Measurements from ENCODE around the gene UNC119B. TPM values are rescaled to one million over a fixed set of nuclear protein-coding genes. Genes with fewer than 3 reads are reported as not detected.

Gene UNC119B
- total and polyA plus RNA-seq, 8 donors, result 6.6 to 18.9 (median 14.6) TPM

DNA sequence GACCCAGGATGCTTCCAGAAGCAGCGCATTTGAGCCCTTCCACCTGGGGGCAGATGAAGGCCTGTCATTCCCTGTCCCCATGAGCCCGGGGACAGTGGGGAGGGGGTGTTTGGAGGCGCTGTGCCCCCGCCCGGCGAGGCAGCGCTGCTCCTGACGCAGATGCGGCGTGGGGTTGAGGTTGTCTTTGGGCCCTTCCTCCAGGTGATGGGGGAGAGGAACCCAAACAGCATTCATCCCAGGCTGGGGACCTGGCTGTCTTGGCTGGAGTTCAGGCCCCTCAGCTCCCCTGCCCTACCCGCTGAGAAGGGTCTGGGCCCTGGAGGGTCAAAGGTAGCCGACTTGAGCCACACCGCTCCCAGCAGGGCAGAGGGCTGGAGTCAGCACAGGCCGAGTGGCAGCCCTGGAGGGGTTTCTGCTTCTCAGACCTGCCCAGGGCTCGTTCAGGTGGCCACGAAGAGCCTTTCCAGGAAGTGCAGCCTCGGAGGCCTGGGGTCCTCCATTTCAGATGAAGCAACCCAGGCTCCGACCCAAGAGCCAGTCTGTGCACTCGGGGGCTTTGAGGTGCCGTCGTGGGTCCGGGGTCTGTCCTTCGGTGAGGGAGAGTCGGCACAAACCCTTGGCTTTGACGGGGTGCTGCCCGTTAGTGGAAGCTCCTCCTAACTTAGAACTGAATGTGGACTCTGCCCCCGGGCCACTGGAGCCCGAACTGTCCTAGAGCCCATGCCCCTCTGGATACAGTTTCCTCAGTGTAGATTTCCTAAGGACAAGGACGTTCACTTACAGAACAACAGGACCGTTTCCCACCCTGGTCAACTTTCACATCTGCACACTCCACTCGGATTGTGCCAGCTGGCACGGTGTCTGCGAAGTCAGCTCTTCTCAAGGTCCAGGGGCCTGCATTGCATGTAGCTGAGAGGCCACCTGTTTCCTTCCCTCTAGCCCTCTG, 31.5 kb downstream of the UNC119B start:
- H3K4me1 ChIP-seq, result no peaks in the 10 kb centered on the region
- DNase-seq, result peak in 5 of 6 donors; percentile 77 to 87 (median 79)
- H3K4me3 ChIP-seq, result no peak overlapping the region
- no peaks in the 10 kb centered on the region for H3K9me3 ChIP-seq
- no peak for FAIRE-seq
- H3K27ac ChIP-seq, result no peak overlapping the region
- TF ChIP-seq, protein P1, sequence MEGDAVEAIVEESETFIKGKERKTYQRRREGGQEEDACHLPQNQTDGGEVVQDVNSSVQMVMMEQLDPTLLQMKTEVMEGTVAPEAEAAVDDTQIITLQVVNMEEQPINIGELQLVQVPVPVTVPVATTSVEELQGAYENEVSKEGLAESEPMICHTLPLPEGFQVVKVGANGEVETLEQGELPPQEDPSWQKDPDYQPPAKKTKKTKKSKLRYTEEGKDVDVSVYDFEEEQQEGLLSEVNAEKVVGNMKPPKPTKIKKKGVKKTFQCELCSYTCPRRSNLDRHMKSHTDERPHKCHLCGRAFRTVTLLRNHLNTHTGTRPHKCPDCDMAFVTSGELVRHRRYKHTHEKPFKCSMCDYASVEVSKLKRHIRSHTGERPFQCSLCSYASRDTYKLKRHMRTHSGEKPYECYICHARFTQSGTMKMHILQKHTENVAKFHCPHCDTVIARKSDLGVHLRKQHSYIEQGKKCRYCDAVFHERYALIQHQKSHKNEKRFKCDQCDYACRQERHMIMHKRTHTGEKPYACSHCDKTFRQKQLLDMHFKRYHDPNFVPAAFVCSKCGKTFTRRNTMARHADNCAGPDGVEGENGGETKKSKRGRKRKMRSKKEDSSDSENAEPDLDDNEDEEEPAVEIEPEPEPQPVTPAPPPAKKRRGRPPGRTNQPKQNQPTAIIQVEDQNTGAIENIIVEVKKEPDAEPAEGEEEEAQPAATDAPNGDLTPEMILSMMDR (IDR thresholded peaks at IDR 0.05), result no peak
- peak; percentile 81 to 94 (median 90) for ATAC-seq
- 54 to 55% methylated on average over 32 to 33 of the region's 33 CpGs for WGBS, 2 donors
- H3K36me3 ChIP-seq, result peaks cover 0 to 4% (median 4%) of the 10 kb centered on the region in 3 donors
- no peaks in the 10 kb centered on the region for H3K27me3 ChIP-seq
- intact Hi-C loops (cut with DNase I), result no loop called here

DNA sequence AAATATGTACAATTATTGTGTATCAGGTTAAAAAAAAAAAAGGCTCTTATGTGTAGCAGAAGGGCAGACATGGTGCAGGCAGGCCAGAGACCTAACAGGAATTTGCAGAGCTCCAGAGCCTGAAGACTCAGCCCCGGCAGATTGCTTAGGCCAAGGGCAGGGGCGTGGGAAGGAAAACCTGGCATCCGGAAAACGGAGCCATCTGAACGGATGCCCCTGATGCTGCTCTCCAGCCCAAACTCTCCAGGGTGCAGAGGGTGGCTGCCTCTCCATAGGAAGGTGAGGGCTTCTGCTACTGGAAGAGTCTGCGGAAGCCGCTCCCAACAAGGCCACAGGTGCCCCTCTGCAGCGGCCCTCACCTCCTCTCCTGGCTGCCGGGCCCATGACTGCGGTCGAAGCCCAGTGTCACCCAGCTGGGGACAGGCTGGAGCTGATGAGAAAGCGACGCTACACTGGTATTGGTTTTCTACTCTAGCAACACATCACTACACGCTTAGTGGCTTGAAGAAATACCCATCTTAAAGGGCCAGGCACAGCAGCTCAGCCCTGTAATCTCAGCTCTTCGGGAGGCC, 34.8 kb downstream of the UNC119B start:
- Histone ChIP-seq H3K4me1 (no peaks in the 10 kb centered on the region), H3K27me3 (no peaks in the 10 kb centered on the region), H3K27ac (no peak overlapping the region), H3K36me3 (no peaks in the 10 kb centered on the region), H3K4me3 (no peak overlapping the region), H3K9me3 (no peaks in the 10 kb centered on the region)
- FAIRE-seq, result no peak
- DNase-seq, result no peak
- intact Hi-C loops (cut with DNase I), result no loop called here
- TF ChIP-seq, protein P1 (IDR thresholded peaks at IDR 0.05), result no peak
- WGBS, 2 donors, result 86 to 88% methylated on average over 14 to 15 of the region's 15 CpGs
- no peak for ATAC-seq

DNA sequence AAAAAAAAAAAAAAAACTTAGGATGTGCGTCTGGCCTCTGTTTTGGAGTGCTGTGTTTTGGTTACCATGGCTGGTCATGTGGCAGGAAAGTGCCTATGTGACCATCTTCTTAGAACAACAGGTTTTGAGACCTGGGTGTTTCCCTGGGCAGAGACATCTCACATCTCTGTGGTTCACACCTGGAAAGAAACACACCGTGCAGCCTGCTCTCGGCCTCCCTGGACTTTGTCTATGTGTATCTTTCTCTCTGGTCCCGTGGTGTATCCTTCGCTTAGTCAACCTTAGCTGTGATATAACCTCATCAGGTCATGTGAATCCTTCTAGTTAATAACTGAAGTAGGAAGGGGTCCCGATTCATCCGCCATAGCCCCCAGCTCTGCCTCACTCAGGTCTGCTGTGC, 38.0 kb downstream of the UNC119B start:
- no peak for FAIRE-seq
- Histone ChIP-seq H3K27ac (no peak overlapping the region), H3K4me1 (no peaks in the 10 kb centered on the region), H3K27me3 (no peaks in the 10 kb centered on the region), H3K36me3 (no peaks in the 10 kb centered on the region), H3K9me3 (no peaks in the 10 kb centered on the region), H3K4me3 (no peak overlapping the region)
- WGBS, 2 donors, result 86 to 91% methylated on average over 7 of the region's 7 CpGs
- TF ChIP-seq, protein P1 (IDR thresholded peaks at IDR 0.05), result no peak
- no peak for DNase-seq
- intact Hi-C loops (cut with DNase I), result no loop called here
- no peak for ATAC-seq

DNA sequence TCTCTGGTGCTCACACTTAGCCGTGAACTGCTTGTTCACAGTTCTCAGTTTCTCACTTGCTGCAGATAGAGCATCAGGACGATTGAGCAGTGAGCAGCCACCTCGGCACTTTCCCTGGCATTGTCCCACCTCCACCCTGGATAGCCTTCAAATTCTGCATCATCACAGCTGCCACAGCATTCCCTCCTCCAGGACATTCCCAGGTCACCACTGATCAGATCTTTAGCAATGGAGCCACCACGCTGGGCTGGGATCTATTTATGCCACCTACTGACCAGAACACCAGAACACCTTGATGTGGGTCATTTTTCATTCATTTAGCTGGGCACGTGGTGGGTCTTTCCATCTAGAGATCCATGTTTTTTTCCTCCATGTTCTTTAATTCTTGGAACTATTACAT, 39.0 kb downstream of the UNC119B start:
- intact Hi-C loops (cut with DNase I), result no loop called here
- TF ChIP-seq, protein P1 (IDR thresholded peaks at IDR 0.05), result no peak
- no peak overlapping the region for H3K4me3 ChIP-seq
- H3K27ac ChIP-seq, result no peak overlapping the region
- no peaks in the 10 kb centered on the region for H3K4me1 ChIP-seq
- DNase-seq, result no peak
- no peaks in the 10 kb centered on the region for H3K9me3 ChIP-seq
- ATAC-seq, result no peak
- 75% methylated on average over 5 of the region's 5 CpGs for WGBS, 2 donors
- FAIRE-seq, result no peak
- H3K36me3 ChIP-seq, result no peaks in the 10 kb centered on the region
- no peaks in the 10 kb centered on the region for H3K27me3 ChIP-seq

DNA sequence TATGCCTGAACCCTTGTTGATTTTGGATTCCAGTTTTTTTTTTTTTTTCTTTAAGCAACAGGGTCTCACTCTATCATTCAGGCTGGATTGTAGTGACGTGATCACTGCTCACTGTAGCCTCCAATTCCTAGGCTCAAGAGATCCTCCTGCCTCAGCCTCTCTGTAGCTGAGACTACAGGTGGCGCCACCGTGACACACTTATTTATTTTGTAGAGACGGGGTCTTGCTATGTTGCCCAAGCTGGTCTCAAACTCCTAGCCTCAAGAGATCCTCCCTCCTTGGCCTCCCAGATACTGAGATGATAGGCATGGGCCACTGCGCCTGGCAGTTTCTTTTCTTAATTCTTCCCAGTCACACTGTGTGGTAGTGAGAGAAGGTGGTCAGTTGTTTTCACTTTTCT, 40.5 kb downstream of the UNC119B start:
- WGBS, 2 donors, result 96 to 100% methylated on average over 5 of the region's 5 CpGs
- Histone ChIP-seq H3K9me3 (no peaks in the 10 kb centered on the region), H3K27ac (no peak overlapping the region), H3K4me1 (no peaks in the 10 kb centered on the region), H3K27me3 (no peaks in the 10 kb centered on the region), H3K36me3 (no peaks in the 10 kb centered on the region), H3K4me3 (no peak overlapping the region)
- no peak for FAIRE-seq
- TF ChIP-seq, protein P1 (IDR thresholded peaks at IDR 0.05), result no peak
- ATAC-seq, result no peak
- no peak for DNase-seq
- intact Hi-C loops (cut with DNase I), result no loop called here

Data from pancreas (tissue), 10 donors.